ENCODE results near the gene BABAM2.

The BABAM2 gene

GRCh38 chr2:28297531-28297930 lies 407.0 kb downstream of the BABAM2 start:
- TF ChIP-seq ZNF274 (IDR thresholded peaks at IDR 0.05; ENCODE audit: low read depth, low read length): no peak
- H3K4me3 ChIP-seq (ENCODE audit: low read length): no peak overlapping the region

GRCh38 chr2:28298406-28298805 lies 407.9 kb downstream of the BABAM2 start:
- TF ChIP-seq ZNF274 (IDR thresholded peaks at IDR 0.05; ENCODE audit: low read depth, low read length): no peak

GRCh38 chr2:28300485-28301341 lies 410.2 kb downstream of the BABAM2 start:
- TF ChIP-seq ZNF274 (IDR thresholded peaks at IDR 0.05; ENCODE audit: low read depth, low read length): no peak
- H3K4me3 ChIP-seq (ENCODE audit: low read length): no peak overlapping the region

More at GRCh38 chr2:28298406-28298805, 407.9 kb downstream of the BABAM2 start:
- H3K4me3 ChIP-seq (ENCODE audit: low read length): no peak overlapping the region

- H3K4me3 ChIP-seq (ENCODE audit: low read length): no peak overlapping the region
- no peak for TF ChIP-seq ZNF274 (IDR thresholded peaks at IDR 0.05; ENCODE audit: low read depth, low read length)
These were observed 414.7 kb downstream of the BABAM2 start for GRCh38 chr2:28305202-28305601.

- no peak for TF ChIP-seq ZNF274 (IDR thresholded peaks at IDR 0.05; ENCODE audit: low read depth, low read length)
- no peak overlapping the region for H3K4me3 ChIP-seq (ENCODE audit: low read length)
These were observed 419.6 kb downstream of the BABAM2 start for GRCh38 chr2:28310107-28310506.

GRCh38 chr2:28311660-28312249 lies 421.2 kb downstream of the BABAM2 start:
- no peak overlapping the region for H3K4me3 ChIP-seq (ENCODE audit: low read length)
- no peak for TF ChIP-seq ZNF274 (IDR thresholded peaks at IDR 0.05; ENCODE audit: low read depth, low read length)

- no peak for TF ChIP-seq ZNF274 (IDR thresholded peaks at IDR 0.05; ENCODE audit: low read depth, low read length)
- H3K4me3 ChIP-seq (ENCODE audit: low read length): no peak overlapping the region
These were observed 422.0 kb downstream of the BABAM2 start for GRCh38 chr2:28312307-28313219.

GRCh38 chr2:28313220-28313784 lies 422.8 kb downstream of the BABAM2 start:
- H3K4me3 ChIP-seq (ENCODE audit: low read length): no peak overlapping the region
- TF ChIP-seq ZNF274 (IDR thresholded peaks at IDR 0.05; ENCODE audit: low read depth, low read length): no peak

GRCh38 chr2:28314968-28315367 lies 424.4 kb downstream of the BABAM2 start:
- no peak overlapping the region for H3K4me3 ChIP-seq (ENCODE audit: low read length)
- TF ChIP-seq ZNF274 (IDR thresholded peaks at IDR 0.05; ENCODE audit: low read depth, low read length): no peak

GRCh38 chr2:28316546-28317335 lies 426.2 kb downstream of the BABAM2 start:
- TF ChIP-seq ZNF274 (IDR thresholded peaks at IDR 0.05; ENCODE audit: low read depth, low read length): no peak
- no peak overlapping the region for H3K4me3 ChIP-seq (ENCODE audit: low read length)

- TF ChIP-seq ZNF274 (IDR thresholded peaks at IDR 0.05; ENCODE audit: low read depth, low read length): no peak
- no peak overlapping the region for H3K4me3 ChIP-seq (ENCODE audit: low read length)
These were observed 426.9 kb downstream of the BABAM2 start for GRCh38 chr2:28317390-28317789.

- no peak for TF ChIP-seq ZNF274 (IDR thresholded peaks at IDR 0.05; ENCODE audit: low read depth, low read length)
- H3K4me3 ChIP-seq (ENCODE audit: low read length): no peak overlapping the region
These were observed 427.5 kb downstream of the BABAM2 start for GRCh38 chr2:28318023-28318422.

GRCh38 chr2:28318462-28319117 lies 428.1 kb downstream of the BABAM2 start:
- H3K4me3 ChIP-seq (ENCODE audit: low read length): no peak overlapping the region
- no peak for TF ChIP-seq ZNF274 (IDR thresholded peaks at IDR 0.05; ENCODE audit: low read depth, low read length)
